Suppressor macrophage treated with lipopolysaccharide for 1 hour (primary cell): ENCODE data around the gene NDUFC2.
"Not testable (repeated sequence)": the region's sequence is repeated elsewhere in the genome, so short reads cannot be mapped to it uniquely, and the experiment has no call there.

ENCODE experiments used
- DNase-seq, 3 donors: peaks; one replicate each; pipeline ENCODE4 v3.0.0-alpha.2; 2020 to 2022

NDUFC2 gene

GRCh38 chr11:78079232-78080083, at the start of gene NDUFC2:
Gene NDUFC2, minus strand, starts transcription at chr11:78079862. Its CDS starts 118 bp downstream, at chr11:78079744.
- peak; percentile 81 to 91 (median 83) for DNase-seq

- DNase-seq = no peak
Measured at GRCh38 chr11:78127403-78127802, 47.7 kb upstream of the NDUFC2 start.

GRCh38 chr11:78112582-78113275, 33.1 kb upstream of the NDUFC2 start:
- no peak for DNase-seq

- no peak for DNase-seq
Measured at GRCh38 chr11:78111298-78111697, 31.6 kb upstream of the NDUFC2 start.

GRCh38 chr11:78110830-78111229, 31.2 kb upstream of the NDUFC2 start:
- no peak for DNase-seq

GRCh38 chr11:78110351-78110750, 30.7 kb upstream of the NDUFC2 start:
- no peak for DNase-seq

GRCh38 chr11:78109081-78110015, 29.7 kb upstream of the NDUFC2 start:
- DNase-seq = no peak

- DNase-seq = no peak
Measured at GRCh38 chr11:78100676-78101472, 21.2 kb upstream of the NDUFC2 start.

- DNase-seq = no peak
Measured at GRCh38 chr11:78100261-78100660, 20.6 kb upstream of the NDUFC2 start.

- no peak for DNase-seq
Measured at GRCh38 chr11:78099666-78100065, 20.0 kb upstream of the NDUFC2 start.

GRCh38 chr11:78097666-78098385, 18.2 kb upstream of the NDUFC2 start:
- no peak for DNase-seq

GRCh38 chr11:78094250-78094649, 14.6 kb upstream of the NDUFC2 start:
- peak in 2 of 3 donors; percentile 11 to 15 for DNase-seq

- DNase-seq = not testable (repeated sequence)
Measured at GRCh38 chr11:78086521-78087074, 6.9 kb upstream of the NDUFC2 start.

GRCh38 chr11:78085972-78086371, 6.3 kb upstream of the NDUFC2 start:
- no peak for DNase-seq

- not testable (repeated sequence) for DNase-seq
Measured at GRCh38 chr11:78084506-78084905, 4.8 kb upstream of the NDUFC2 start.

GRCh38 chr11:78083021-78083420, 3.4 kb upstream of the NDUFC2 start:
- no peak for DNase-seq

- DNase-seq = no peak
Measured at GRCh38 chr11:78082146-78082545, 2.5 kb upstream of the NDUFC2 start.

- DNase-seq = no peak
Measured at GRCh38 chr11:78081583-78081982, 1.9 kb upstream of the NDUFC2 start.

- DNase-seq = no peak
Measured at GRCh38 chr11:78080818-78081495, 1.3 kb upstream of the NDUFC2 start.

GRCh38 chr11:78080084-78080817, 589 bp upstream of the NDUFC2 start:
- DNase-seq = no peak
